ENCODE data around the gene MOK. TPM values are rescaled to one million over a fixed set of nuclear protein-coding genes. Genes with fewer than 3 reads are reported as not detected.

Gene MOK
- total RNA-seq, 4 donors from 2014 or later: 13.0 to 25.4 (median 17.0) TPM

DNA sequence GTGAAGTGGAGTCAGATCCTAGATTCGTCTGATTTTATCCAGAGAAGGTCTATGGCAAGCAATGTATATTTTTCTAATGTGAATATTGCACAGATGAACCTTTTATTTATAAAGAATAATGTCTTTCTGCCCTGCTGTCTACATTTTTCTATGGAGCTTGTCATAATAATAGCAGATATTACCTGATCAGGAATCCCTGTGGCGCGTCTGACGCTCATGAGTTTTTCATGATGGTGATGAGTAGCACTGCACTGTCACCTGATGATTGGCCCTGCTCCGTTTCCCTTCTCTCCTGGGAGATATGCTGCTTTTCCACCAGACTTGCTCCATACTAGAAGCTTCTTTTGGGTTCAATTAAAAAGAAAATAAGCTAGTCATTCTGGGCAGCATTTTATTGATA, 37.3 kb upstream of the MOK start:
- TF ChIP-seq POLR2AphosphoS5 (IDR thresholded peaks at IDR 0.05) (no peak), CTCF (IDR thresholded peaks at IDR 0.05) (no peak), POLR2A (IDR thresholded peaks at IDR 0.05) (no peak), EP300 (IDR thresholded peaks at IDR 0.05) (no peak)
- 91% methylated on average over 5 of the region's 5 CpGs for WGBS
- peaks cover 97% of the 10 kb centered on the region for H3K36me3 ChIP-seq

DNA sequence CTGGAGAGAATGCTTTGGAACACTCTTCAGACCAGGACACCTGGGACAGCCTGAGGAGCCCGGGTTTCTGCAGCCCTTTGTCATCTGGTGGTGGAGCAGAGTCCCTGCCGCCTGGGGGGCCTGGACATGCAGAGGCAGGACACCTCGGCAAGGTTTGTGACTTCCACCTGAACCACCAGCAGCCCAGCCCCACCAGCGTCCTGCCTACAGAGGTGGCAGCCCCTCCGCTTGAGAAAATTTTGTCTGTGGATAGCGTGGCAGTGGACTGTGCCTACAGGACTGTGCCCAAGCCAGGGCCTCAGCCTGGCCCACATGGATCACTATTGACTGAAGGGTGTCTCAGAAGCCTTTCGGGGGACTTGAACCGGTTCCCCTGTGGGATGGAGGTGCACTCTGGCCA, 36.6 kb upstream of the MOK start:
- H3K4me3 ChIP-seq: no peak overlapping the region
- no peak for DNase-seq (ENCODE audit: low spot score in 2 of 2)
- no peak for TF ChIP-seq POLR2AphosphoS5 (IDR thresholded peaks at IDR 0.05)
- no peak for TF ChIP-seq CTCF (IDR thresholded peaks at IDR 0.05)
- TF ChIP-seq POLR2A (IDR thresholded peaks at IDR 0.05): no peak
- TF ChIP-seq EP300 (IDR thresholded peaks at IDR 0.05): no peak
- no peaks in the 10 kb centered on the region for H3K9me3 ChIP-seq
- WGBS: 90% methylated on average over 2 of the region's 8 CpGs
- H3K36me3 ChIP-seq: peaks cover 97% of the 10 kb centered on the region
- no peaks in the 10 kb centered on the region for H3K4me1 ChIP-seq
- no peaks in the 10 kb centered on the region for H3K27me3 ChIP-seq
- H3K27ac ChIP-seq: no peak overlapping the region

More for the DNA sequence above, 37.3 kb upstream of the MOK start:
- H3K4me3 ChIP-seq: no peak overlapping the region
- no peaks in the 10 kb centered on the region for H3K4me1 ChIP-seq
- no peak for DNase-seq (ENCODE audit: low spot score in 2 of 2)
- no peak overlapping the region for H3K27ac ChIP-seq
- H3K9me3 ChIP-seq: no peaks in the 10 kb centered on the region
- H3K27me3 ChIP-seq: no peaks in the 10 kb centered on the region

DNA sequence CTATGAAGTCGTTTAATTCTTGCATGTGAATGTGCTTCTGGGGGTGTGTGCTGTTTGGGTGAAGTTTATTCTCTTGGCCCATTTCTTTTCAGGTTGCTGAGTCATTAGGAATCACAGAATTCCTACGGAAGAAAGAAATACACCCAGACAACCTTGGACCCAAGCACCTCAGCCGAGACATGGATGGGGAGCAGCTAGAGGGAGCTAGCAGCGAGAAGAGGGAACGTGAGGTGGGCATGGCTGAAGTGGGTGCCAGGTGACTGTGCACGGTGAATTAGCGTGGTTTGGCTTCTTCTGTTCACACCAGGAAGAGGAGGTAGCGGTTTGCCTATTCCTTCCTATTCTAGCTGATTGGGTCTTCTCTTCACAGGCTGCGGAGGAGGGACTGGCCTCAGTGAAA, 33.8 kb upstream of the MOK start:
- WGBS: 88% methylated on average over 9 of the region's 9 CpGs
- H3K27ac ChIP-seq: no peak overlapping the region
- no peak for DNase-seq (ENCODE audit: low spot score in 2 of 2)
- H3K27me3 ChIP-seq: no peaks in the 10 kb centered on the region
- peaks cover 94% of the 10 kb centered on the region for H3K36me3 ChIP-seq
- no peaks in the 10 kb centered on the region for H3K9me3 ChIP-seq
- H3K4me1 ChIP-seq: no peaks in the 10 kb centered on the region
- TF ChIP-seq POLR2A (IDR thresholded peaks at IDR 0.05) (no peak), POLR2AphosphoS5 (IDR thresholded peaks at IDR 0.05) (no peak), CTCF (IDR thresholded peaks at IDR 0.05) (no peak), EP300 (IDR thresholded peaks at IDR 0.05) (no peak)
- H3K4me3 ChIP-seq: no peak overlapping the region

- WGBS: 93% methylated on average over 7 of the region's 7 CpGs
- no peak overlapping the region for H3K27ac ChIP-seq
- TF ChIP-seq CTCF (IDR thresholded peaks at IDR 0.05): no peak
- no peak for TF ChIP-seq POLR2A (IDR thresholded peaks at IDR 0.05)
- TF ChIP-seq EP300 (IDR thresholded peaks at IDR 0.05): no peak
- no peak for TF ChIP-seq POLR2AphosphoS5 (IDR thresholded peaks at IDR 0.05)
- peaks cover 83% of the 10 kb centered on the region for H3K36me3 ChIP-seq
- H3K27me3 ChIP-seq: no peaks in the 10 kb centered on the region
- H3K4me1 ChIP-seq: no peaks in the 10 kb centered on the region
- DNase-seq (ENCODE audit: low spot score in 2 of 2): no peak
- no peaks in the 10 kb centered on the region for H3K9me3 ChIP-seq
- H3K4me3 ChIP-seq: no peak overlapping the region
Measured at GRCh38 chr14:102335163-102335562, 30.2 kb upstream of the MOK start.

- DNase-seq (ENCODE audit: low spot score in 2 of 2): no peak
- no peaks in the 10 kb centered on the region for H3K4me1 ChIP-seq
- no peaks in the 10 kb centered on the region for H3K9me3 ChIP-seq
- TF ChIP-seq POLR2AphosphoS5 (IDR thresholded peaks at IDR 0.05) (no peak), EP300 (IDR thresholded peaks at IDR 0.05) (no peak), CTCF (IDR thresholded peaks at IDR 0.05) (no peak), POLR2A (IDR thresholded peaks at IDR 0.05) (no peak)
- H3K27me3 ChIP-seq: no peaks in the 10 kb centered on the region
- no peak overlapping the region for H3K4me3 ChIP-seq
- H3K27ac ChIP-seq: no peak overlapping the region
- 88% methylated on average over 13 of the region's 13 CpGs for WGBS
- peaks cover 72% of the 10 kb centered on the region for H3K36me3 ChIP-seq
Measured at GRCh38 chr14:102333795-102334705, 29.1 kb upstream of the MOK start.
